T follicular helper cell (primary cell): ENCODE results near the gene BTNL9.
"Not testable (repeated sequence)": the region's sequence is repeated elsewhere in the genome, so short reads cannot be mapped to it uniquely, and the experiment has no call there.

Experiments used
- DNase-seq: peaks from one replicate; pipeline ENCODE4 v3.0.0-alpha.2; 2020; ENCODE audit warnings: low read depth
- total RNA-seq, 2 experiments: gene quantifications; one replicate each; lab custom pipeline; 2026; lab: John Stamatoyannopoulos, UW

BTNL9 gene
- 0 to 0.13 reads per million in 2 experiments for total RNA-seq

- DNase-seq: no peak
Measured at GRCh38 chr5:181039931-181040630, at the start of gene BTNL9. Gene BTNL9 (plus strand): TSS chr5:181040266. CDS start chr5:181045490, 5,224 bp downstream.

- no peak for DNase-seq
Measured at GRCh38 chr5:180990882-180991242, 49.2 kb upstream of the BTNL9 start.

GRCh38 chr5:181001947-181002346 lies 38.1 kb upstream of the BTNL9 start:
- DNase-seq: no peak

GRCh38 chr5:181005791-181006190 lies 34.3 kb upstream of the BTNL9 start:
- no peak for DNase-seq

- no peak for DNase-seq
Measured at GRCh38 chr5:181008136-181008535, 31.9 kb upstream of the BTNL9 start.

- not testable (repeated sequence) for DNase-seq
Measured at GRCh38 chr5:181010018-181010417, 30.0 kb upstream of the BTNL9 start.

GRCh38 chr5:181014654-181015053 lies 25.4 kb upstream of the BTNL9 start:
- DNase-seq: not testable (repeated sequence)

- DNase-seq: not testable (repeated sequence)
Measured at GRCh38 chr5:181017448-181017847, 22.6 kb upstream of the BTNL9 start.

- no peak for DNase-seq
Measured at GRCh38 chr5:181020688-181021087, 19.4 kb upstream of the BTNL9 start.

- DNase-seq: no peak
Measured at GRCh38 chr5:181024245-181025064, 15.6 kb upstream of the BTNL9 start.

- no peak for DNase-seq
Measured at GRCh38 chr5:181027452-181028031, 12.5 kb upstream of the BTNL9 start.

- no peak for DNase-seq
Measured at GRCh38 chr5:181028032-181028819, 11.8 kb upstream of the BTNL9 start.

GRCh38 chr5:181031716-181032115 lies 8.3 kb upstream of the BTNL9 start:
- no peak for DNase-seq

GRCh38 chr5:181035991-181036815 lies 3.9 kb upstream of the BTNL9 start:
- no peak for DNase-seq

GRCh38 chr5:181036816-181037364 lies 3.2 kb upstream of the BTNL9 start:
- DNase-seq: no peak

GRCh38 chr5:181037365-181037861 lies 2.7 kb upstream of the BTNL9 start:
- DNase-seq: no peak

- no peak for DNase-seq
Measured at GRCh38 chr5:181039471-181039870, 595 bp upstream of the BTNL9 start.

- no peak for DNase-seq
Measured at GRCh38 chr5:181040631-181040945, 522 bp downstream of the BTNL9 start.

- DNase-seq: no peak
Measured at GRCh38 chr5:181041043-181041442, 977 bp downstream of the BTNL9 start.

GRCh38 chr5:181042036-181042713 lies 2.1 kb downstream of the BTNL9 start:
- no peak for DNase-seq
